ENCODE data around the gene ZW10.
"Not testable (repeated sequence)": the region's sequence is repeated elsewhere in the genome, so short reads cannot be mapped to it uniquely, and the experiment has no call there.

The ZW10 gene

GRCh38 chr11:113760241-113760640 lies 13.3 kb downstream of the ZW10 start:
- no peak for DNase-seq

GRCh38 chr11:113752932-113753331 lies 20.6 kb downstream of the ZW10 start:
- DNase-seq, result no peak

GRCh38 chr11:113736323-113736722 lies 37.2 kb downstream of the ZW10 start:
- DNase-seq, result no peak

GRCh38 chr11:113732092-113732491 lies 41.4 kb downstream of the ZW10 start:
- no peak for DNase-seq

DNA sequence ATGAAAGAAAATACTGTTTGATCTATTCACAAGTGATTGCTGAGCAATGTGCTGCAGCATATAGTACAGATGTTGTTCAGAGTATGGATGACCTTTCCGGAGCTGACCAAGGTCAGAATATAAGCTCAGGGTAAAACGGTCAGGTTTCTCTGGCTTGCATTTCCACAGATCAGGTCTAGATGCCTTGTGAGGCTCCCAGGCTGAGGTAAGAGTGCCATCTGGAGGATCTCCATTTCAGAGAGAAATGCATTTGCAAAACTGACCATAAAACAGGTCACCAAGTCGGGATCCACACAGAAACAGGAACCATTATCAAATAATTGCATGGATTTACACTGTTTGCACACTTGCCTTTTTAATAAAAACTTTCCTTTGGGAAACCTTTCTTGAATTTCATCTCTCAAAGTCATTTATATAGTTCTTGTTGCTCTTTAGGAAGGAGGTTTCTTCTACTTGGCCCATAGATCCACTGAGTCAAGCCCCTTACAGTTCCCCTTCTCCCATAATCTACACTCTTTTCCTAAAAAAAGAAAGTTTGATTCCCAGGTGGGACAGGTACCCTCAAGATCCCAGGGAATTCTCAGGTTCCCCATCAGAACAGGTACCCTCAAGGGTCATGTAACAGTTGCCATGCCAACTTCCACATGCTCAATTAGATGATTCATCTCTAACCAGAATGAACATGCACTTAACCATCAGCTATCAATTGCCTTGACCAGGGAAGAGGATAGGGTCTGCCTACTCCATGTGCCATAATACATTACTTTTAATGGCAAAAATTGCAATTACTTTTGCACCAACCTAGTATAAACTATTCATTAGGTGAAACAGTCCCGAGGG lies 42.4 kb downstream of the ZW10 start:
- no peak for DNase-seq

- DNase-seq, result no peak
Measured at GRCh38 chr11:113729456-113729855, 44.0 kb downstream of the ZW10 start.

DNA sequence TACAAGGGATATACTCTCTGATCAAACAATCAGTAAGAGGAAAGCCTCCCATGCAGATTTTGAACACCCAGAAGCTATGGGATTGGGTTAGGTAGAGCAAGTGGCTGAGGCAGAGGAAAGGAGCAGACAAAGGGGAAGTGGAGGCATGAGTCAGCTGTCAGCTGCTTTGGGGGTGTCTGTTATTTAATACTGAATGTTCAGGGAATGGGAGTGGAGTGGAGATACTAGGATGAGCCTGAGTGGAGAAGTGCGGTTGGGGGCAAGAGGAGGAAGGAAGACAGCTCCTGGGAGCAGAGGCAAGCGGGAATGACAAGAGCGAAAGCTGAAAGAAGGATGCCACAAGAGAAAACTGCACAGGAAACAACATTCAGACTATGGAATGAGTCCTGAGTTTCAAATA lies 44.7 kb downstream of the ZW10 start:
- no peak for DNase-seq

DNA sequence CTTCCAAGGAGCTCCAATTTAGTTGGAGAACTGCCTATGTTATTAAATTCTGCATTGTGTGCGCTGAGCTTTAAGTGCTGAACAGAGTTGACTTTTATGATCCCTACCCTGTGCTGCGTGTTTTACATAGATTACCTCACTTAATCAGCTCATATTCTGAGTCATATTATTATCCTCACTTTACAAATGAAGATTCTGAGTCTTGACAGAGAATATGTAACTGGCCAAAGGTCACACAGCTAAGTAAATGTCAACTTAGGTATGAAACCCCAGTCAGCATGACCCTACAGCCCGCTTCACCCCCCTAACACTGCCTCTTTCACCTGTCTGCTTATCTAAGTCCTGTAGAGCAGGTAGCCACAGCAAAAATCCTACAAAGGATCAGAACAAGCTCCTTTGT lies 47.6 kb downstream of the ZW10 start:
- DNase-seq, result no peak

DNA sequence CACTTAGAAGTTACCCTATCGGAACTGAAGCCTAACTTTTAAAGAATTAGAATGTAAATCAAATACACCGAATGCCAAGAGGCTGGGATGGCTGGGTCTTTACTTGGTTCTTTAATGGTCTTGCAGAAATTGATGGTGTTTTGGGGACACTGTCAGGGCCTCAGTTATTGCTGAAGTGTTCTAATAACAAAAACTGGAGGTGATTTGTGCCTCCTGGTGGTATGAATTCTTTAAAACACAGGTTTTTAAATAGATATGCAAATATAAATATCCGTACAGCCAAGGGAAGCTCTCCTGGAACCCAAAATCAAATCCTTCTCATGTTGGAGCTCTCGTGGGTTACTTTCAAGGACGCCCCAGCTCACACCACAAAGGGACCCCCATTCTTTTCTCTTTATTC lies 48.1 kb downstream of the ZW10 start:
- no peak for DNase-seq

DNA sequence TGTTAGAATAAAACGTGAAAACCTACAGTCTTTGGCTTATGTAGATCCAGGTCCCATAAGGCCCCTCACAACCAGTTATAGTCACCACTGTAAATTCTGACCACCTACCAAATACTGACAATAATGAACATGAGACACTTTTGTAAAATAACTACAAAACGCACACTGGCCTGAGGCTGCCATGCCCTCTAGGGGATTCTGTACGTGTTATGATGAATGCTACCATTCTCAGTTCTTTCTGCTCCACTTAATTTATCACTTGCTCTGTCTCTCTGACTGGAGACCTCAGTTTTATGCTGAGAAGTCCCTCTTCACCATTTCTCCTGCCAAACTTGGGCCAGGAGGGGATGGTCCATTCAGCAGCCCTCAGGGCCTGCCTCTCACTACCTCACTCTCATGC lies 48.7 kb downstream of the ZW10 start:
- no peak for DNase-seq

- DNase-seq, result no peak
Measured at GRCh38 chr11:113723787-113724186, 49.7 kb downstream of the ZW10 start.

- DNase-seq, result no peak
Measured at GRCh38 chr11:113722934-113723333, 50.6 kb downstream of the ZW10 start.

- no peak for DNase-seq
Measured at GRCh38 chr11:113722221-113722620, 51.3 kb downstream of the ZW10 start.

- DNase-seq, result no peak
Measured at GRCh38 chr11:113721462-113722066, 51.9 kb downstream of the ZW10 start.

DNA sequence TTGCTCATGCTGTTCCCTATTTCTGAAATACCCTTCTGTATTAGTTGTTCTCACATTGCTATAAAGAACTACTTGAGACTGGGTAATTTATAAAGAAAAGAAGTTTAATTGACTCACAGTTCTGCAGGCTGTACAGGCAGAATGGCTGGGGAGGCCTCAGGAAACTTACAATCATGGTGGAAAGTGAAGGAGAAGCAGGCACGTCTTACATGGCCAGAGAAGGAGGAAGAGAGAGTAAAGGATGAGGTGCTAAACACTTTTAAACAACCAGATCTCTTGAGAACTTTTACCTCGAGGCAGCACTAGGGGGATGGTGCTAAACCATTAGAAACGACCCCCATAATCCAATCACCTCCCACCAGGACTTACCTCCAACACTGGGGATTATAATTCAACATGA lies 53.0 kb downstream of the ZW10 start:
- not testable (repeated sequence) for DNase-seq

DNA sequence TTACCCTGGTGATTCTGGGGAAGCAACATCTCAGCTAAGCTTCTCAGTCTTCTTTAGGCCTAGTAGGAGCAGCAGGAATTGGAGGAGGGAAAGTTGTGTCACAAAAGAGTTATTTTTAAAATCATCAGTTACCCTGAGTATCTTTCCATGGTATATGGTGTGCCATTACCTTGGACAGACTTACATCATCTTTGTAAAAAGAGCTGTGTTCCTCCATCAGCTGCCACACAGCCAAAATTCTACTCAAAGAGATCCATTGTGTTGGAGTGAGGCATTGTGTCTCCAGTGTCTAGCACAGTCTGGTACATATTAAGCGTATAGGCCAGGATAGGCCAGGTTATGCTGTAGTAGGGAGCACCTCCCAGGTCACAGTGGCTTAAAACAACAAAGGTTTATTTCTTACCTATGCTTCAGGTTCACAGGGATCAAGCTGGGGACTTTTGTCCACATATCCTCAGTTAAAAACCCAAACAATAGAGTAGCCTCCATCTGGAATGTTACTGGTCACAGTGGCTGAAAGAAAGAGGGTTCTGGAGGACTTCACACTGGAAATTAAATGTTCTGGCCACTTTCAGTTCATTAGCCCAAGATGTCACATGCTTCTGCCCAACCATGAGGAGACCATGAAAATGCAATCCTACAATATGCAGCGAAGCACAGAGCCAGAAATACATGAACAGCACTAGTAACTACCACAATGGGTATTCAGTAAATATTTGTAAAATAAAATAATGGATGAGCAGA lies 57.4 kb downstream of the ZW10 start:
- no peak for DNase-seq

GRCh38 chr11:113715273-113715672 lies 58.2 kb downstream of the ZW10 start:
- no peak for DNase-seq

DNA sequence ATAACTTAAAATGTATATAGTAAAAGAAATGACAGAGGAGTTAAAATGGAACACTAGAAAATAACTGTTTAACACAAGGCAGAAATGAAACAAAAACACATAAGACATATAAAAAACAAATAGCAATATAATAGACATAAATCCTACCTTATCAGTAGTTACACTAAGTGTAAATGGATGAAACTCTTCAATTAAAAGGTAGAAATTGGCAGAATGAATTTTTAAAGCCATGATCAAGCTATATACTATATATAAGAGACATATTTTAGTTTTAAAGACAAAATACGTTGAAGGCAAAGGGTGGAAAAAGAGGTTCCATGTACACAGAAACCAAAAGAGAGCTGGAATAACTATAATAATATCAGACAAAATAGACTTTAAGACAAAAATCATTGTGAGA lies 62.5 kb downstream of the ZW10 start:
- DNase-seq, result no peak

DNA sequence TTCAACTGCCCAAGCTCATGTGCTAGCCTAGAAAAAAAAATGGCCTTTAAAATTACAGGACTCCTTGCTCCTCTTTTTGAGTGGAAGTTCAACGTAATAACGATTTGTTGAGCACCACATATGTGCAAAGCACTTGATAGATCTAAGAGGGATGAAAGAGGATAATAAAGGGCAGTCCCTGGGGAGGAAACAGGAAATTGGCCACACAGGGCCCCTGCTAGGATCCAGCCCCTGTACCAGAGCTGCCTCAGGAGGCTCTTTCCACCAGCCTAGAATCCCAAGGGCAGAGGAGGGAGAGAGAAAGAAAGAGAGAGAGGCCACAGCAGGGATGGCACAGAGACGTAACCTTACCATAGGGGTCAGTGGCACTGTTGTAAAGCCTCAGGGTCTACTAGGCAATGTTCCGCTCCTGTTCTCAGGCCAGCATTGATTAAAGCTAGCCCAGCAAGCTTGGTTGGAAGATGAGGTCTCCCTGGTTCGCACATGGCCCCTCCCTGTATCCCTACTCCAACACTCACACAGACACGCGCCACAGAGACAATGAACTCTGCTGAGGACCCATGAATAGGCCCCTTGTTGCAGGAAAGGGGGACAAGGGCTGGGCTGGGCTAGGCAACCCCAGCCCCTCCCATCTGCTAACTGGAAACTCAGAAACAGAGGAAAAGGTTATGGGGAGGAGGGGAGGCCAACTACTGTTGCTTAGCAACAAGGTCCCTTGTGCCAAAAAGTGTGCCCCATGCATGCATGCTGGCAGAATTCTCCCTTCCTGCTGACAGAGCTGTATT lies 67.4 kb downstream of the ZW10 start, which contains the start of gene TMPRSS5:
Gene TMPRSS5, minus strand, starts transcription at position 438 of the 785 bp plus-strand sequence. Its CDS starts 84 bp downstream, at position 354.
- no peak for DNase-seq

DNA sequence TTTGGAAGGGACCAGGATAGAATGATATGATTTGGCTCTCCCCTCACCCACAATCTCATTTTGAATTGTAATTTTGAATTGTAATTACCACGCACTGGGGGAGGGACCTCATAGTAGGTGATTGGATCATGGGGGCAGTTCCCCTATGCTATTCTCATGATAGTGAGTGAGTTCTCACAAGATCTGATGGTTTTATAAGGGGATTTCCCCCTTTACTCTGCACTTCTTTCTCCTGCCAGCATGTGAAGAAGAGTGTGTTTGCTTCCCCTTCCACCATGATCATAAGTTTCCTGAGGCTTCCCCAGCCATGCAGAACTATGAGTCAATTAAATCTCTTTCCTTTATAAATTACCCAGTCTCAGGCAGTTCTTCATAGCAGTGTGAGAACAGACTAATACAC lies 69.9 kb downstream of the ZW10 start:
- not testable (repeated sequence) for DNase-seq

DNA sequence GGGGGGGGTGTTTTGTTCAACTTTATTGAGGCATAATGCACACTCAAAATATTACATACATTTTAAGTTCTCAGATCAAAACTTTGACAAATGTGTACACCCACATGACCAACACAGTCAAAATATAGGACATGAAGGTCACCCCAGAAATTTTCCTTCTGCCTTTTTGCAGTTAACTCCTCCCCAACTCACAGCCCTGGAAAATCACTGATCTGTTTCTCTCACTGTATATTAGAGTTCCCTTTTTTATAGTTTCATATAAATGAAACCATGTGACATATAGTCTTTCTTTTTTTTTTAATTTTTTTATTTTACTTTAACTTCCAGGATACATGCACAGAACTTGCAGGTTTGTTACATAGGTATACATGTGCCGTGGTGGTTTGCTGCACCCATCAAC lies 72.0 kb downstream of the ZW10 start:
- DNase-seq, result no peak

DNA sequence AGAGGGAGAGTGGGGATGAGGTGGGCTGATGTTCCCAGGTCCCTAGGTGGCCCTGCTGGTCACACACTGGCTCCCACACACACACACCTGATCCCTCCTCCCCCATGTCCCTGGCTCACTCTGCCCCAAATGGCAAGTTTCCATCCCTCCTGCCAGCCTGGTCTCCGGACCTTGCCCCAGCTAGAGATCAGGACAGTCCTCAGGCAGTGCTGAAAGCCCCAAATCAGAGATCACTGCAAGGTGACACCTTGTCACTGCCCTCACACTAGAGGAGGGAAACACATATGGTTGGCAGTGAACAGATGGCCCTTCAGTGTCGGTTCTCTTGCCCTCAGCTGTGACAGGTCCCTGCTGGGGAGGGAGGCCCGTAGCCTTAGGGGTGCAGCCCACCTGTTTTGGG lies 75.0 kb downstream of the ZW10 start:
- DNase-seq, result no peak
